Retinal pigment epithelial cell (primary cell): Measurements from ENCODE around the gene SPDYE4.

Experiments used
- DNase-seq: peaks from one replicate; pipeline ENCODE4 v3.0.0-alpha.2; 2010; ENCODE audit warnings: low read depth
- H3K4me3 ChIP-seq: 2 replicates; pipeline ENCODE4 v1.5.1; 2011; ENCODE audit warnings: mild to moderate bottlenecking, low read length, control low read depth, moderate library complexity
- TF ChIP-seq, protein P1 (sequence below): conservative IDR thresholded peaks from 2 replicates; pipeline ENCODE4 v1.5.1; 2011; ENCODE audit warnings: low read depth, low read length, control low read depth, inconsistent platforms

Gene SPDYE4

DNA sequence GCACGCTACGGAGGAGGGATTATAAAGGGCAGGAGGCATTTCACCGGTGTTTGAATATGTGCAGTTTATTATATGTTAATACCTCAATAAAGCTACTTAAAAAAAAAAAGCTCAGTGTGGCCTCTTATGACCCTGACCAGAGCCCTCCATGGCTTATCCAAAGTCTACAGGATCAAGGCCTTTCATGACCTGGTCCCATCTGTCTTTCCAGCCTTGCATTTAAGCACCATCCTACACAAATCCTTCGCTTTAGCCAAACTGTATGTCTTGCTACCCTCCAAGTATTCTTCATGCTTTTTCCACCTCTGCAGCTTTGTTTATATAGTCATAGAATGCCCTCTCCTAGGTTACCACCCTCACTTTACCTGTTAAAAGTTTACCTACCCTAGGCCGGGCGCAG lies 34.3 kb upstream of the SPDYE4 start:
- no peak for DNase-seq
- no peak overlapping the region for H3K4me3 ChIP-seq
- TF ChIP-seq, protein P1, sequence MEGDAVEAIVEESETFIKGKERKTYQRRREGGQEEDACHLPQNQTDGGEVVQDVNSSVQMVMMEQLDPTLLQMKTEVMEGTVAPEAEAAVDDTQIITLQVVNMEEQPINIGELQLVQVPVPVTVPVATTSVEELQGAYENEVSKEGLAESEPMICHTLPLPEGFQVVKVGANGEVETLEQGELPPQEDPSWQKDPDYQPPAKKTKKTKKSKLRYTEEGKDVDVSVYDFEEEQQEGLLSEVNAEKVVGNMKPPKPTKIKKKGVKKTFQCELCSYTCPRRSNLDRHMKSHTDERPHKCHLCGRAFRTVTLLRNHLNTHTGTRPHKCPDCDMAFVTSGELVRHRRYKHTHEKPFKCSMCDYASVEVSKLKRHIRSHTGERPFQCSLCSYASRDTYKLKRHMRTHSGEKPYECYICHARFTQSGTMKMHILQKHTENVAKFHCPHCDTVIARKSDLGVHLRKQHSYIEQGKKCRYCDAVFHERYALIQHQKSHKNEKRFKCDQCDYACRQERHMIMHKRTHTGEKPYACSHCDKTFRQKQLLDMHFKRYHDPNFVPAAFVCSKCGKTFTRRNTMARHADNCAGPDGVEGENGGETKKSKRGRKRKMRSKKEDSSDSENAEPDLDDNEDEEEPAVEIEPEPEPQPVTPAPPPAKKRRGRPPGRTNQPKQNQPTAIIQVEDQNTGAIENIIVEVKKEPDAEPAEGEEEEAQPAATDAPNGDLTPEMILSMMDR: no peak

DNA sequence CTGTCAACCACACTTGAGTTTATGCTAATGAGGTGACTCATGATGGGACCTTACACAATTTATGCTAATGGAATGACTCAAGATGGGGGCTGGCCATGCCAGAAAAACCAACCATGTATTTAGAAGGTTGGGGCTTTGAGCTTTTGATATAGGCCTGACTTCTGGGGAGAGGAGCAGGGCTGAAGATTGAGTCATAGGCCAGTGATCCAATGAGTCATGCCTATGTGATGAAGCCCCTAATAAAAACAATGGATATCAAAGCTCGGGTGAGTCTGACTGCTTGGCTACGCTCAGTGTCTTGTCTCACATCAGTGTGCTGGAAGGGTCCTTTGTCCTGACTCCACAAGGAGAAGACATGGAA lies 33.5 kb upstream of the SPDYE4 start:
- no peak for DNase-seq
- TF ChIP-seq, protein P1: no peak
- no peak overlapping the region for H3K4me3 ChIP-seq

DNA sequence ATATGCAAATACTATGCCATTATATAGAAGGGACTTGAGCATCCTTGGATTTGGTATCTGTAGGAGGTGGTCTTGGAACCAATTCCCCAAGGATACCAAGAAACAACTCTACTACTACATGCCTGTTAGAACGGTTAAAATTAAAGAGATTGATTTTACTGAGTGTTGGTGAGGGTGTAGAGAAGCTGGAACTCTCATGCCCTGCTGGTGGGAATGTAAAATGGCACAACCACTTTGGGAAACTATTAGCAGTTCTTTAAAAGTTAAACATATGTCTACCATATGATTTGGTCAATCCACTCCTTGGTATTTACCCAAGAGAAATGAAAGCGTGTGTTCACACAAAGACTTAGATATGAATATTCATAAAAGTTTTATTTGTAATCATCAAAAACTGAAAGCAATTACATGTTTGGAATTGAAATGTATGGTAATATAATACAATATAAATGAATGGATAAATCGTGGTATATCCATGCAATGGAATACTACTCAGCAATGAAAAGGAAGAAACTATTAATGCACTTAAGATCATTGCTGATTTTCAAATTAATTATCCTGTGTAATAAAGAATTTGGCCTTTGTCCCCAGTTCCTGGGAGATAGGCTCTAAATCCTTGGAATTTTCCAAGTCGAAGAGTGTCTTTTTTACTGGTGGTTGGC lies 33.0 kb upstream of the SPDYE4 start:
- TF ChIP-seq, protein P1: no peak
- DNase-seq: no peak
- no peak overlapping the region for H3K4me3 ChIP-seq

DNA sequence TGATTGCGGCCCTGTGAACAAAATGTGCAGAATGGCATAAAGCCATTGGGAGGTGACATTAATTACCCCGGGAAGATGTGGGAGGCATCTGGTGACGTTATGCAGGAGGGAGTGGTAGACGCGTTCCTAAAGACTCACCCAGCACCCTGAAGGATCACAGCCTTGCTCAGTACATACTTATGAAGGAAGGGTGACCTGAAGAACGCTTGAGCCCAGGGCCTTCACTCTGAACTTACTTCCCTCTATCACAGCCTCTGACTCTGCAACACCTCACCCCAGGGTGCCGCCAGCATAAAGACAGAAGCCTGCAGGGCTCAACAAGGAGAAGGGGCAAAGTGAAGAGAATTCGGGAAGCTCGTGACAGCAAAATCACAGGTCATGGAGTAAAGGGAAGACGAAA lies 31.4 kb upstream of the SPDYE4 start:
- TF ChIP-seq, protein P1: no peak
- no peak for DNase-seq

DNA sequence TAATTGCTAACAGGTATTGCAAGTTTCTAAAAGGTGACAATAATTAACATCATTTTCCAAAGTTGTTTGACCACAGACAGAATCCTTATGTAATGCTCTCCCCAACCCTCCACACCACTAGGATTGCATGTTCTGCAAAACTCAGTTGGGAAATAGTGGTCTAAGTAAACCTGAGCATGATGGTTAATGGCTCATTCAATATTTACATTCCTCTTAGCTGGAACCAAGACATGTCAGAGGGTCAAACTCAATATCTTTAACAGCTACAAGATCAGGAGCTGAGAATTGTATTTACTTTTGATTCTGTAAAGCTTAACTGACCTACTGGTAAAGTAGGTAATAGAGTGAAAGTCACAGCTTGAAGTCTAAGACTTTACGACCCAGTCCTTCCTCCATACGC lies 30.7 kb upstream of the SPDYE4 start:
- H3K4me3 ChIP-seq: no peak overlapping the region
- TF ChIP-seq, protein P1: no peak
- no peak for DNase-seq

More for the DNA sequence above, 31.4 kb upstream of the SPDYE4 start:
- H3K4me3 ChIP-seq: no peak overlapping the region

DNA sequence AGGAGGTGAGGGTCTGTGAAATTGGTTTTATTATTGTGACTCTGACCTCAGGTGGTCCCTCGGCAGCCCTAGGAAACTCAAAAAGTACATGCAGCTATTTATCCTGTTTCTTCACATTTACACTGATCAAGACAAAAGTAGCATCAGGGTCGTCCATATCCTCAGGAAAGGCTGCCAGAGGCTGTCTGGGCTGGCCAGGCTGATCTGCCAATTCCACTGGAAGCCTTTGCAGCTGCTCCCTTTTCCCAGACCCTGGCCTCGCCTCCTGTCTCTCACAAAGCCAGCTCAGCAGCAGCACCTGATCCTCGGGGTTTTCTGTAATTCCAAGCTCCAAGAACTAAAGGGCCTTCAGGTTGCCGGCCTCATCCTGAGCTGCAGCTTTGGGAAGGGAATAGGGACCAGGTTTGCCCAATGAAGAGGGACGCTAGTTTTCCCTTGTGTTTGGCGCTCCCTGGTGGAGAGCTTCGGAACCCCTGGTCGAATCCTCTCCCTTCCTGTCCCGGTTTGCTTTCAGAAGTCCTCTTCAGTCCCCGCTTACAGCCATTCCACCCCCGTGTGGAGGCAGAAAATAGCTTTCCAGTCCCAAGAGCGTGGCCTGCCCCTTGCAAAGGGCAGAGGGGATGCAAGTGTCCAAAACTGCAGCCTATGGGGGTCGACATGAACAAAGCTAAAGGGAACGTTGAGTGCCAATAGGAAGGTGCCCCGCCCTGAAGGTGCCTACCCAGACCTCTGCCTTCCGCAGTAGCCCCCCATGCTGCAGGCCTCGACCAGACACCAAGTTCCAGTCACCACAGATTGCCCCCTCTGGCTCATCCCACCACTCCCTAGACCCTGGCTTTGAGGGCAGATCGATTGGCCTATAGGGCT lies 27.4 kb upstream of the SPDYE4 start:
- no peak overlapping the region for H3K4me3 ChIP-seq
- no peak for DNase-seq
- TF ChIP-seq, protein P1: peak; percentile 93

DNA sequence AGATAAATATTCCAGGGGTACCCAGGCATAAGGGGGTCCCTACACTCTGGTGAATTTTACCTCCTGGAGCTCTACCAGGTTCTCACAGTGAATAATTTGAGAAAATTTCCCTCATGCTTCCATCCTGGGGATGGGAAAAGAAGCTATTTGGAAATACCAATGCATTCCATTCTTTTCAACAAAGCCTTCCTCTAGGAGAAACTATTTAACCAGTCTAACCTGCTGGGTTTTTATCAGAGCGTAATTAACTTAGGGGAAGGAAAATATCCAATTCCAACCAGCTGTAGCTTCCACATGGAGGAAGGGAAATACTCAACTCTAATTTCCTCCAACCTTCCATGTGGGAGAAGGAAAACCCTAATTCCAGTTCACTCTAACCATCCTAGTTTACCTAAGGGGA lies 23.8 kb upstream of the SPDYE4 start:
- no peak overlapping the region for H3K4me3 ChIP-seq
- no peak for DNase-seq
- TF ChIP-seq, protein P1: no peak
